A549 (cell line): Measurements from ENCODE around the gene GTF2H4. TPM values are rescaled to one million over a fixed set of nuclear protein-coding genes. Genes with fewer than 3 reads are reported as not detected.

ENCODE experiments used
- ATAC-seq, 2 experiments: fragments of 200-7000 bp in 1 of 2; fragments of >200 bp in 1 of 2; cut with Nextera tagmentation in 1 of 2; cut with Tn5 transposase in 1 of 2; 3 replicates each; pipeline versions ENCODE4 v1.8.0 to v1.9.1; 2018 to 2020; ENCODE audit warnings: mild to moderate bottlenecking in 1 of 2, moderate library complexity in 1 of 2
- CTCF ChIA-PET: fragments of 300-600 bp; sonication (Branson Sonifier 250); formaldehyde crosslinking; extraction: SDS; loops from one replicate; lab custom pipeline; 2021; ENCODE audit warnings: antibody characterized with exemption, inconsistent platforms; lab: Yijun Ruan, JAX
- POLR2A ChIA-PET: fragments of 350-600 bp; formaldehyde crosslinking; extraction: SDS; loops from one replicate; lab custom pipeline; 2021; ENCODE audit warnings: antibody characterized with exemption, inconsistent platforms; lab: Yijun Ruan, JAX
- DNase-seq, 2 experiments: peaks; one replicate each; pipeline versions ENCODE4 v3.0.0 to v3.0.0-alpha.2; 2011 to 2016; ENCODE audit warnings: low read depth in 1 of 2, low spot score in 1 of 2
- FAIRE-seq: peaks from 2 replicates; lab custom pipeline; 2011; peaks lifted over from hg19 to GRCh38; lab: Jason Lieb, UNC
- H3K27ac ChIP-seq, 2 experiments: fragments of >200 bp; sonication (Bioruptor Twin); formaldehyde crosslinking; 3 replicates each; pipeline ENCODE4 v1.5.1; 2016 to 2017
- H3K4me1 ChIP-seq: fragments of >200 bp; sonication (Bioruptor Twin); formaldehyde crosslinking; 3 replicates; pipeline ENCODE4 v1.6.1; 2016
- H3K4me2 ChIP-seq: fragments of >200 bp; sonication (Bioruptor Twin); formaldehyde crosslinking; 3 replicates; pipeline ENCODE4 v1.6.1; 2016
- H3K4me3 ChIP-seq: fragments of >200 bp; sonication (Bioruptor Twin); formaldehyde crosslinking; 3 replicates; pipeline ENCODE4 v1.5.1; 2016
- H3K9me3 ChIP-seq: fragments of >200 bp; sonication (Bioruptor Twin); formaldehyde crosslinking; 3 replicates; pipeline ENCODE4 v1.6.1; 2016
- BHLHE40 ChIP-seq: IDR thresholded peaks from 2 replicates; pipeline ENCODE4 v1.6.1; 2012; ENCODE audit warnings: low read depth, low read length, inconsistent platforms
- CEBPB ChIP-seq, 2 experiments: fragments of >200 bp in 1 of 2; sonication (Bioruptor Twin) in 1 of 2; formaldehyde crosslinking in 1 of 2; IDR thresholded peaks; 2 replicates each; pipeline ENCODE4 v1.6.1; 2012 to 2016
- CHD4 ChIP-seq: fragments of 200-600 bp; sonication (generic); IDR thresholded peaks from 2 replicates; pipeline ENCODE4 v1.6.1; 2016; ENCODE audit warnings: antibody characterized with exemption, mild to moderate bottlenecking, borderline replicate concordance
- EHF ChIP-seq: fragments of 250-450 bp; sonication (Bioruptor Pico); IDR thresholded peaks from 2 replicates; pipeline ENCODE4 v1.5.0; 2020; ENCODE audit warnings: mild to moderate bottlenecking
- HES2 ChIP-seq: fragments of >200 bp; sonication (Bioruptor Twin); formaldehyde crosslinking; IDR thresholded peaks from 2 replicates; pipeline ENCODE4 v1.6.1; 2016
- HEYL ChIP-seq: fragments of 250-450 bp; sonication (Bioruptor Pico); IDR thresholded peaks from 2 replicates; pipeline ENCODE4 v1.8.0; 2021; ENCODE audit warnings: mild to moderate bottlenecking, moderate library complexity
- HOXB5 ChIP-seq: fragments of 250-450 bp; sonication (Bioruptor Pico); IDR thresholded peaks from 2 replicates; pipeline ENCODE4 v1.5.0; 2020; ENCODE audit warnings: mild to moderate bottlenecking, moderate library complexity
- MAFK ChIP-seq: fragments of 450-650 bp; IDR thresholded peaks from 2 replicates; pipeline ENCODE4 v1.6.1; 2014; ENCODE audit not compliant: partially characterized antibody
- MAZ ChIP-seq: fragments of 150-350 bp; IDR thresholded peaks from 2 replicates; pipeline ENCODE4 v1.6.1; 2014; ENCODE audit warnings: antibody characterized with exemption, low read depth, low read length, borderline replicate concordance
- PHF8 ChIP-seq: fragments of 200-600 bp; sonication (generic); IDR thresholded peaks from 2 replicates; pipeline ENCODE4 v1.6.1; 2016; ENCODE audit warnings: low read depth, mild to moderate bottlenecking, antibody characterized with exemption, moderate library complexity, borderline replicate concordance
- POLR2A ChIP-seq: IDR thresholded peaks from 2 replicates; pipeline ENCODE4 v1.6.1; 2012; ENCODE audit warnings: mild to moderate bottlenecking, low read length
- SREBF2 ChIP-seq: fragments of 450-650 bp; IDR thresholded peaks from 2 replicates; pipeline ENCODE4 v1.6.1; 2014; ENCODE audit warnings: mild to moderate bottlenecking, moderate library complexity
- TFCP2L1 ChIP-seq: fragments of 250-450 bp; sonication (Bioruptor Pico); IDR thresholded peaks from 2 replicates; pipeline ENCODE4 v1.5.0; 2021; ENCODE audit warnings: mild to moderate bottlenecking
- ZC3H11A ChIP-seq: fragments of 450-650 bp; IDR thresholded peaks from 2 replicates; pipeline ENCODE4 v1.6.1; 2014; ENCODE audit warnings: antibody characterized with exemption, mild to moderate bottlenecking
- ZFP36 ChIP-seq: fragments of 450-650 bp; IDR thresholded peaks from 2 replicates; pipeline ENCODE4 v1.6.1; 2014; ENCODE audit warnings: borderline replicate concordance; ENCODE audit not compliant: partially characterized antibody
- ZNF302 ChIP-seq: fragments of 250-450 bp; sonication (Bioruptor Pico); IDR thresholded peaks from 2 replicates; pipeline ENCODE4 v1.9.0; 2021; ENCODE audit warnings: inconsistent platforms, mild to moderate bottlenecking, moderate library complexity
- WGBS: methylation state at CpG from one replicate; pipeline ENCODE4 v1.1.6; 2017; ENCODE audit errors: missing lambda C conversion rate; 5-methylcytosine and 5-hydroxymethylcytosine counted together
- polyA plus RNA-seq, 4 experiments: library from polyadenylated mRNA; depleted of rRNA in 3 of 4; stranded (reverse); fragments of >200 nt; fragmentation: RNase III in 1 of 4; extraction: RNeasy Plus Mini Kit Qiagen cat#74134 plus additional on column Dnase treatment in 1 of 4; gene quantifications; 2 replicates in 3 of 4; 3 replicates in 1 of 4; pipeline ENCODE4 v1.2.3, GENCODE V29; 2011 to 2017

The GTF2H4 gene
- polyA plus RNA-seq, 2 of the 4 experiments (the other 2 are of a cell fraction) = 19.7 to 24.1 TPM

DNA sequence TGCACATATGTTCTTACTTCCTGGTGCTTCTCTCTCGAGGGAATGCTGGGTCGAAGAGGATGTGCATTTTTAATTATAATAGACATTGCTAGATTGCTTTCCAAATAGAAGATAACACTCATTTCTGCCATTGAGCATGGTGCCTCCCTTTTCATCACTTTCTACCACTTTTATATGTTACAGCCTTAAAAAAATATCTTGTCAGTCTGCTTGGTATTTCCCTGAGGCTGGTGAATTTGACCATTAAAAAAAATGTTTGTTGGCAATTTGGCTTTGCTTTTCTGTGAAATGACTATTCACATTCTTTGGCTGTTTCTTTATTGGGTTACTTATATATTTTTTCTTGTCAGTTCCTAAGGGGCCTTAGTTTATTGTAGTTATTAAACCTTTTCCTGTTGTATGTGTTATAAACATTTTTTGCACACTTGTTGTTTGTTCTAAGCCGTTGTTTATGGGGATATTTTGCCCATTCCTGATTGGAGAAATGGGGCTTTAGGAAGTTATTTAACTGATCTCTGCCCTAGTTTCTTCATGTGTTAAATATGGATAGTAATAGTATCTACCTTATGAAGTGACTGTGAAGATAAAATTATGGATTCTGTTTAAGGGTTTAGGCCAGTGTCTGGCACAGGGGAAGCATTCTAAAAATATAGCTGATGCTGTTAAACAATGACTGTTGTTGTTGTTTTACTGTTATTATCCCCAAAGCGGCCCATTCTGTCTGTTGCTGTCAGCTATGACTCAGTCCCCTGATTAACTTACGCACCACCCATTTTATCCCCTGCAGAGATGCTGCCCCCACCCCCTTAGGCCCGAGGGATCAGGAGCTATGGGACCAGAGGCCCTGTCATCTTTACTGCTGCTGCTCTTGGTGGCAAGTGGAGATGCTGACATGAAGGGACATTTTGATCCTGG, 19.8 kb upstream of the GTF2H4 start:
- TF ChIP-seq MAFK (no peak), SREBF2 (no peak), HOXB5 (no peak), MAZ (no peak), EHF (CRISPR knock-in tag) (no peak), ZC3H11A (no peak)
- peaks cover 32% of the 10 kb centered on the region for H3K4me1 ChIP-seq
- ChIA-PET POLR2A (no interaction called here), CTCF (interaction anchor here (0.6 to 1.7 kb wide), 4 partner anchors 54 to 182 kb away, joined by 3 to 6 read pairs (median 4); no protein-coding TSS in a partner anchor)
- FAIRE-seq = no peak
- H3K9me3 ChIP-seq = no peaks in the 10 kb centered on the region
- DNase-seq = no peak
- WGBS = 32% methylated on average over 6 of the region's 6 CpGs
- no peak for ATAC-seq
- H3K27ac ChIP-seq = peak overlapping the region in 1 of 2 experiments; percentile 58; a peak in 3 of 6 replicates
- no peak overlapping the region for H3K4me3 ChIP-seq
- H3K4me2 ChIP-seq = peak overlapping the region; percentile 38

GRCh38 chr6:30888816-30889495, 19.1 kb upstream of the GTF2H4 start:
- ATAC-seq = no peak
- ChIA-PET POLR2A (interaction anchor here (0.6 kb wide), 1 partner anchor 158 kb away, joined by 4 read pairs; no protein-coding TSS in a partner anchor), CTCF (interaction anchor here (0.6 to 1.7 kb wide), 8 partner anchors 9 to 181 kb away, joined by 3 to 6 read pairs (median 4); no protein-coding TSS in a partner anchor)
- Histone ChIP-seq H3K4me2 (peak overlapping the region; percentile 38; the same call in 1 of the 3 replicates), H3K4me1 (peaks cover 25% of the 10 kb centered on the region), H3K4me3 (no peak overlapping the region), H3K27ac (peak overlapping the region in 1 of 2 experiments; percentile 43; a peak in 2 of 6 replicates), H3K9me3 (no peaks in the 10 kb centered on the region)
- no peak for FAIRE-seq
- 93% methylated on average over 9 of the region's 18 CpGs for WGBS
- no peak for DNase-seq
- TF ChIP-seq ZNF302 (CRISPR knock-in tag) (no peak), CHD4 (no peak), POLR2A (no peak), TFCP2L1 (CRISPR knock-in tag) (no peak)

DNA sequence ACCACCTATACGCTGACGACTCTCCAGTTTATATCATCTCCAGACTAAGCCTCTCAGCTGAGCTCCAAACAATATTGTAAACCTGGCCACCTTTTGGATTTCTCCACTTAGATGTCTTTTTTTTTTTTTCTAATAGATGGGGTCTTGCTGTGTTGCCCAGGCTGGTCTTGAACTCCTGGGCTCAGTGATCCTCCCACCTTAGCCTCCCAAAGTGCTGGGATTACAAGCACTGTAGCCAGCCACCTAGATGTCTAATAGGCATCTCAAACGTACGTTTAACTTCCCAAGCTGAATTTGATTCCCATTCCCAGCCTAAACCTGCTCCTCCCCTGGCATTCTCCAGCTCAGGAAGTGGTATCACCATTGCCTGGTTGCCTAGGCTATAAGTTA, 18.5 kb upstream of the GTF2H4 start:
- DNase-seq (no peak), FAIRE-seq (no peak), ATAC-seq (no peak)
- H3K27ac ChIP-seq = peak overlapping the region in 1 of 2 experiments; percentile 35; a peak in 1 of 6 replicates
- peaks cover 25% of the 10 kb centered on the region for H3K4me1 ChIP-seq
- ChIA-PET POLR2A (interaction anchor here (0.6 kb wide), 1 partner anchor 158 kb away, joined by 4 read pairs; no protein-coding TSS in a partner anchor), CTCF (interaction anchor here (0.6 to 1.7 kb wide), 9 partner anchors 9 to 210 kb away, joined by 3 to 6 read pairs (median 4); no protein-coding TSS in a partner anchor)
- H3K4me2 ChIP-seq = no peak overlapping the region
- no peak overlapping the region for H3K4me3 ChIP-seq
- no peaks in the 10 kb centered on the region for H3K9me3 ChIP-seq
- 94% methylated on average over 4 of the region's 4 CpGs for WGBS
- no peak for TF ChIP-seq EHF (CRISPR knock-in tag)
- no peak for TF ChIP-seq CEBPB (IDR thresholded peaks at IDR 0.05)

DNA sequence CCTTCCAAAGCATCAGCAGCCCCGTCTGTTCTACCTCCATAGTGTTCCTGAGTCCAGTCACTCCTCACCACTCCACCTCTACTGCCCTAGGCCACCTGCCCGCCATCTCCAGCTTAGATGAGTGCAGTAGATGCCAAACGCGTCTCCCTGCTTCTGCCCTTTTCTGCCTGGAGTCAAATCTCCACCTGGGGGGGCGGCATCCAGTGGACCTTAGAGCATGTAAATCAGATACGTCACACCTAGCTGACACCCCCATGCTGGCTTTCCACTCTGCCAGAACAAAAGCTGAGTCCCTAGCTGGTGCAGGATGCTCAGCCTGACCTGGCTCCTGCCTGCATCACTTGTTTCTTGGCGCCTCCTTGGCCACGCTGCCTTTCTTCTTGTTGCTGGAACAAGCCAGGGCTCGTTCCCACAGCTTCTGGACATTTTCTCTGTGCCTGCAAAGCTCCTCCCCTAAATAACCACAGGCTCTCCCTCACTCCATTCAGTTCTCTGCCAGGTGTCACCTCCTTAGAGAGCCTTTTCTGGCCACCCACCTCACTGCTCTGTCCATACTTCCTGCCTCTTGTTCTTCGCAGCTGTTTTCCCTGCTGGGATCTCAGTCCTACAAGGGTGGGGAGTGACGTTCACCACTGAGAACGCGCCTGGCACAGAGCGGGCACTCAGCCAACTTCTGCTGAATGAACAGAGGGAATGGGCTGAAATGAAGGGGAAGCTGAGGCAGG, 17.9 kb upstream of the GTF2H4 start:
- no peak for FAIRE-seq
- Histone ChIP-seq H3K4me1 (peaks cover 25% of the 10 kb centered on the region), H3K4me3 (no peak overlapping the region), H3K4me2 (no peak overlapping the region), H3K27ac (peak overlapping the region in 1 of 2 experiments; percentile 35; a peak in 2 of 6 replicates), H3K9me3 (no peaks in the 10 kb centered on the region)
- ChIA-PET POLR2A (no interaction called here), CTCF (interaction anchor here (0.7 to 1.7 kb wide), 11 partner anchors 10 to 211 kb away, joined by 3 to 6 read pairs (median 4); no protein-coding TSS in a partner anchor)
- 98% methylated on average over 14 of the region's 14 CpGs for WGBS
- DNase-seq = no peak
- no peak for TF ChIP-seq MAFK
- no peak for TF ChIP-seq BHLHE40
- no peak for TF ChIP-seq HES2
- TF ChIP-seq ZFP36 = no peak
- TF ChIP-seq HEYL (CRISPR knock-in tag) = no peak
- TF ChIP-seq PHF8 = no peak
- no peak for ATAC-seq
